ENCODE measurements around the gene PLXNA2.

DNA sequence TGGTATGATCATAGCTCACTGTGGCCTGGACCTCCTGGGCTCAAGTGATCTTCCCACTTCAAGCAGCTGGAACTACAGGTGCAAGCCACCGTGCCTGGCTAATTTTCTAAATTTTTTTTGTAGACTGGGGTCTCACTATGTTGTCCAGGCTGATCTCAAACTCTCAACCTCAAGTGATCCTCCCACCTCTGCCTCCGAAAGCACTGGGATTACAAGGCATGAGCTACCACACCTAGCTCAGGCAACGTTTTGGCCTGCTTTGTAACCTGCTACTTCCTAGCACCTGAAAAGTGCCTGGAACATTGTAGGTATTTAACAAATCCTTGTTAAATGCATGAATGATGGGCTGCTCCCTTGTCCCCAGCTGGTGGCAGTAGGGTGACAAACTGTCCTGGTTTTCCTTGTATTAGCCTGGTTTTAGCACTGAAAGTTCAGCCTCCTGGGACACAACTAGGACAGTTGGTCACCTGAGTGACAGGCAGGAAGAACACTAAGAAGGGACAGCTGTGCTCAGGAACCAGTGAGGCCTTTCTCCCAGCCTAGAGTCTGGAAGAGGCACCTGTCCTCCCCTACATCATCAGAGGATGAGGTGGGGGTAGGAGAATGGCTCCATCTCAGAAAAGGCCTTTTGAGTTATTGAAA lies 244.8 kb downstream of the PLXNA2 start:
- TF ChIP-seq, protein P1, sequence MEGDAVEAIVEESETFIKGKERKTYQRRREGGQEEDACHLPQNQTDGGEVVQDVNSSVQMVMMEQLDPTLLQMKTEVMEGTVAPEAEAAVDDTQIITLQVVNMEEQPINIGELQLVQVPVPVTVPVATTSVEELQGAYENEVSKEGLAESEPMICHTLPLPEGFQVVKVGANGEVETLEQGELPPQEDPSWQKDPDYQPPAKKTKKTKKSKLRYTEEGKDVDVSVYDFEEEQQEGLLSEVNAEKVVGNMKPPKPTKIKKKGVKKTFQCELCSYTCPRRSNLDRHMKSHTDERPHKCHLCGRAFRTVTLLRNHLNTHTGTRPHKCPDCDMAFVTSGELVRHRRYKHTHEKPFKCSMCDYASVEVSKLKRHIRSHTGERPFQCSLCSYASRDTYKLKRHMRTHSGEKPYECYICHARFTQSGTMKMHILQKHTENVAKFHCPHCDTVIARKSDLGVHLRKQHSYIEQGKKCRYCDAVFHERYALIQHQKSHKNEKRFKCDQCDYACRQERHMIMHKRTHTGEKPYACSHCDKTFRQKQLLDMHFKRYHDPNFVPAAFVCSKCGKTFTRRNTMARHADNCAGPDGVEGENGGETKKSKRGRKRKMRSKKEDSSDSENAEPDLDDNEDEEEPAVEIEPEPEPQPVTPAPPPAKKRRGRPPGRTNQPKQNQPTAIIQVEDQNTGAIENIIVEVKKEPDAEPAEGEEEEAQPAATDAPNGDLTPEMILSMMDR (IDR thresholded peaks at IDR 0.05), result no peak
- TF ChIP-seq POLR2A (IDR thresholded peaks at IDR 0.05), result no peak

Measured in body of pancreas (tissue), 4 donors.